ENCODE results near the gene VAV1.

VAV1 gene

GRCh38 chr19:6790194-6791128, 18.0 kb downstream of the VAV1 start:
- no peak overlapping the region for H3K4me3 ChIP-seq (ENCODE audit: control insufficient read depth in 1 of 7, extremely low read depth in 1 of 7, insufficient read depth in 4 of 7, low read depth in 2 of 7, low read length in 6 of 7)
- no peaks in the 10 kb centered on the region for H3K4me1 ChIP-seq (ENCODE audit: control extremely low read depth in 1 of 4, control insufficient read depth in 4 of 4, insufficient read depth in 4 of 4, low read length in 3 of 4)
- H3K27ac ChIP-seq (ENCODE audit: insufficient read depth in 1 of 2, low read depth in 1 of 2, low read length in 2 of 2, poor library complexity in 1 of 2, severe bottlenecking in 2 of 2), result no peak overlapping the region
- H3K9me3 ChIP-seq (ENCODE audit: control extremely low read depth in 1 of 5, control insufficient read depth in 4 of 5, insufficient read depth in 2 of 5, low read depth in 1 of 5, low read length in 4 of 5), result peaks cover 0 to 6% (median 0%) of the 10 kb centered on the region in 5 experiments
- peaks cover 12 to 53% (median 25%) of the 10 kb centered on the region in 4 experiments for H3K36me3 ChIP-seq (ENCODE audit: control insufficient read depth in 4 of 4, insufficient read depth in 4 of 4, low read length in 3 of 4)
- DNase-seq, result no peak
- CTCF ChIA-PET, result interaction anchor here (0.9 to 5.1 kb wide), 5 partner anchors 10 to 139 kb away, joined by 3 to 31 read pairs (median 5); partner anchors contain the start of gene VAV1
- no peaks in the 10 kb centered on the region for H3K27me3 ChIP-seq (replicated peaks in 2 of 5; ENCODE audit: control insufficient read depth in 4 of 5, insufficient read depth in 5 of 5, low read length in 4 of 5)
- POLR2A ChIA-PET, result interaction anchor here (1.8 kb wide), 1 partner anchor 11 kb away, joined by 6 read pairs; no protein-coding TSS in a partner anchor
- 78% methylated on average over 4 of the region's 5 CpGs for WGBS (ENCODE audit: insufficient coverage)

- H3K36me3 ChIP-seq (ENCODE audit: control insufficient read depth in 4 of 4, insufficient read depth in 4 of 4, low read length in 3 of 4), result peaks cover 14 to 52% (median 24%) of the 10 kb centered on the region in 4 experiments
- 94% methylated on average over 5 of the region's 6 CpGs for WGBS (ENCODE audit: insufficient coverage)
- POLR2A ChIA-PET, result interaction anchor here (0.9 to 1.8 kb wide), 2 partner anchors 10 to 19 kb away, joined by 3 to 6 read pairs; partner anchors contain the start of gene VAV1
- H3K27me3 ChIP-seq (replicated peaks in 2 of 5; ENCODE audit: control insufficient read depth in 4 of 5, insufficient read depth in 5 of 5, low read length in 4 of 5), result no peaks in the 10 kb centered on the region
- H3K4me3 ChIP-seq (ENCODE audit: control insufficient read depth in 1 of 7, extremely low read depth in 1 of 7, insufficient read depth in 4 of 7, low read depth in 2 of 7, low read length in 6 of 7), result no peak overlapping the region
- H3K27ac ChIP-seq (ENCODE audit: insufficient read depth in 1 of 2, low read depth in 1 of 2, low read length in 2 of 2, poor library complexity in 1 of 2, severe bottlenecking in 2 of 2), result no peak overlapping the region
- CTCF ChIA-PET, result interaction anchor here (0.7 to 5.1 kb wide), 6 partner anchors 11 to 140 kb away, joined by 3 to 31 read pairs (median 4); partner anchors contain the start of gene VAV1
- H3K9me3 ChIP-seq (ENCODE audit: control extremely low read depth in 1 of 5, control insufficient read depth in 4 of 5, insufficient read depth in 2 of 5, low read depth in 1 of 5, low read length in 4 of 5), result peaks cover 0 to 6% (median 0%) of the 10 kb centered on the region in 5 experiments
- no peak for DNase-seq
- H3K4me1 ChIP-seq (ENCODE audit: control extremely low read depth in 1 of 4, control insufficient read depth in 4 of 4, insufficient read depth in 4 of 4, low read length in 3 of 4), result no peaks in the 10 kb centered on the region
Observed at GRCh38 chr19:6791237-6791636, 18.7 kb downstream of the VAV1 start.

- WGBS (ENCODE audit: insufficient coverage), result no CpG with 5 or more reads among the region's 4 CpGs
- ChIA-PET POLR2A (interaction anchor here (0.6 kb wide), 1 partner anchor 19 kb away, joined by 4 read pairs; no protein-coding TSS in a partner anchor), CTCF (no interaction called here)
- Histone ChIP-seq H3K27ac (ENCODE audit: insufficient read depth in 1 of 2, low read depth in 1 of 2, low read length in 2 of 2, poor library complexity in 1 of 2, severe bottlenecking in 2 of 2) (no peak overlapping the region), H3K4me3 (ENCODE audit: control insufficient read depth in 1 of 7, extremely low read depth in 1 of 7, insufficient read depth in 4 of 7, low read depth in 2 of 7, low read length in 6 of 7) (no peak overlapping the region), H3K9me3 (ENCODE audit: control extremely low read depth in 1 of 5, control insufficient read depth in 4 of 5, insufficient read depth in 2 of 5, low read depth in 1 of 5, low read length in 4 of 5) (peaks cover 0 to 6% (median 0%) of the 10 kb centered on the region in 5 experiments), H3K4me1 (ENCODE audit: control extremely low read depth in 1 of 4, control insufficient read depth in 4 of 4, insufficient read depth in 4 of 4, low read length in 3 of 4) (peaks cover 0 to 4% (median 0%) of the 10 kb centered on the region in 4 experiments), H3K36me3 (ENCODE audit: control insufficient read depth in 4 of 4, insufficient read depth in 4 of 4, low read length in 3 of 4) (peaks cover 14 to 54% (median 24%) of the 10 kb centered on the region in 4 experiments), H3K27me3 (replicated peaks in 2 of 5; ENCODE audit: control insufficient read depth in 4 of 5, insufficient read depth in 5 of 5, low read length in 4 of 5) (no peaks in the 10 kb centered on the region)
- DNase-seq, result no peak
Observed at GRCh38 chr19:6793411-6793810, 20.9 kb downstream of the VAV1 start.

- ChIA-PET CTCF (no interaction called here), POLR2A (no interaction called here)
- peaks cover 14 to 50% (median 24%) of the 10 kb centered on the region in 4 experiments for H3K36me3 ChIP-seq (ENCODE audit: control insufficient read depth in 4 of 4, insufficient read depth in 4 of 4, low read length in 3 of 4)
- no peaks in the 10 kb centered on the region for H3K27me3 ChIP-seq (replicated peaks in 2 of 5; ENCODE audit: control insufficient read depth in 4 of 5, insufficient read depth in 5 of 5, low read length in 4 of 5)
- peaks cover 0 to 4% (median under 1%) of the 10 kb centered on the region in 4 experiments for H3K4me1 ChIP-seq (ENCODE audit: control extremely low read depth in 1 of 4, control insufficient read depth in 4 of 4, insufficient read depth in 4 of 4, low read length in 3 of 4)
- WGBS (ENCODE audit: insufficient coverage), result 100% methylated on average over 1 of the region's 5 CpGs
- no peak for DNase-seq
- peaks cover 0 to 6% (median 0%) of the 10 kb centered on the region in 5 experiments for H3K9me3 ChIP-seq (ENCODE audit: control extremely low read depth in 1 of 5, control insufficient read depth in 4 of 5, insufficient read depth in 2 of 5, low read depth in 1 of 5, low read length in 4 of 5)
- no peak overlapping the region for H3K27ac ChIP-seq (ENCODE audit: insufficient read depth in 1 of 2, low read depth in 1 of 2, low read length in 2 of 2, poor library complexity in 1 of 2, severe bottlenecking in 2 of 2)
- no peak overlapping the region for H3K4me3 ChIP-seq (ENCODE audit: control insufficient read depth in 1 of 7, extremely low read depth in 1 of 7, insufficient read depth in 4 of 7, low read depth in 2 of 7, low read length in 6 of 7)
Observed at GRCh38 chr19:6793973-6794372, 21.5 kb downstream of the VAV1 start.

- ChIA-PET CTCF (no interaction called here), POLR2A (interaction anchor here (1.0 kb wide), 1 partner anchor 11 kb away, joined by 4 read pairs; no protein-coding TSS in a partner anchor)
- no peak overlapping the region for H3K27ac ChIP-seq (ENCODE audit: insufficient read depth in 1 of 2, low read depth in 1 of 2, low read length in 2 of 2, poor library complexity in 1 of 2, severe bottlenecking in 2 of 2)
- no peak for DNase-seq
- peaks cover 0 to 6% (median 0%) of the 10 kb centered on the region in 5 experiments for H3K9me3 ChIP-seq (ENCODE audit: control extremely low read depth in 1 of 5, control insufficient read depth in 4 of 5, insufficient read depth in 2 of 5, low read depth in 1 of 5, low read length in 4 of 5)
- H3K4me3 ChIP-seq (ENCODE audit: control insufficient read depth in 1 of 7, extremely low read depth in 1 of 7, insufficient read depth in 4 of 7, low read depth in 2 of 7, low read length in 6 of 7), result no peak overlapping the region
- WGBS (ENCODE audit: insufficient coverage), result over 99% methylated on average over 9 of the region's 13 CpGs
- H3K36me3 ChIP-seq (ENCODE audit: control insufficient read depth in 4 of 4, insufficient read depth in 4 of 4, low read length in 3 of 4), result peaks cover 14 to 50% (median 23%) of the 10 kb centered on the region in 4 experiments
- peaks cover 0 to 9% (median 6%) of the 10 kb centered on the region in 4 experiments for H3K4me1 ChIP-seq (ENCODE audit: control extremely low read depth in 1 of 4, control insufficient read depth in 4 of 4, insufficient read depth in 4 of 4, low read length in 3 of 4)
- H3K27me3 ChIP-seq (replicated peaks in 2 of 5; ENCODE audit: control insufficient read depth in 4 of 5, insufficient read depth in 5 of 5, low read length in 4 of 5), result no peaks in the 10 kb centered on the region
Observed at GRCh38 chr19:6794686-6795431, 22.4 kb downstream of the VAV1 start.

DNA sequence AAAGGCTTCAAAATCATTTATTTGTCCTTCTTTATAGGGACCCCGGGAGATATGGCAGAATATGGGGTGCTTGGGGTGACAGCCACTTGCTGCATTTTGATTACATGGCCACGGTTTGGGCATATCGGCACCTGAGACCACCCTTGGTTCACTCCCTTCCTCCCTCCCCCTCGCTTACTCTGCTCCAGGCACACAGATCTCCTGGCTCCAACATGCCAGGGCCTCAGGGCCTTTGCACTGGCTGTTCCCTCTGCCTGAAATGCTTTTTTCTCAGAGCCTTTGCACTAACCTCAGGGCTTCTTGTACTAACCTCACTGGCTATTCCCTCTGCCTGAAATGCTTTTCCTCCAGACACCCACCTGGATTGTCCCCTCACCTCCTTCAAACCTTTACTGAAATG, 23.8 kb downstream of the VAV1 start:
- H3K4me1 ChIP-seq (ENCODE audit: control extremely low read depth in 1 of 4, control insufficient read depth in 4 of 4, insufficient read depth in 4 of 4, low read length in 3 of 4), result peaks cover 3 to 24% (median 19%) of the 10 kb centered on the region in 4 experiments
- WGBS (ENCODE audit: insufficient coverage), result 97% methylated on average over 4 of the region's 4 CpGs
- no peak overlapping the region for H3K27ac ChIP-seq (ENCODE audit: insufficient read depth in 1 of 2, low read depth in 1 of 2, low read length in 2 of 2, poor library complexity in 1 of 2, severe bottlenecking in 2 of 2)
- ChIA-PET POLR2A (no interaction called here), CTCF (no interaction called here)
- no peak for DNase-seq
- no peak overlapping the region for H3K4me3 ChIP-seq (ENCODE audit: control insufficient read depth in 1 of 7, extremely low read depth in 1 of 7, insufficient read depth in 4 of 7, low read depth in 2 of 7, low read length in 6 of 7)
- H3K9me3 ChIP-seq (ENCODE audit: control extremely low read depth in 1 of 5, control insufficient read depth in 4 of 5, insufficient read depth in 2 of 5, low read depth in 1 of 5, low read length in 4 of 5), result peaks cover 0 to 6% (median 0%) of the 10 kb centered on the region in 5 experiments
- no peaks in the 10 kb centered on the region for H3K27me3 ChIP-seq (replicated peaks in 2 of 5; ENCODE audit: control insufficient read depth in 4 of 5, insufficient read depth in 5 of 5, low read length in 4 of 5)
- H3K36me3 ChIP-seq (ENCODE audit: control insufficient read depth in 4 of 4, insufficient read depth in 4 of 4, low read length in 3 of 4), result peaks cover 8 to 38% (median 18%) of the 10 kb centered on the region in 4 experiments
